DMS79 (cell line): ENCODE data around the gene PLCL2.
"Not testable (repeated sequence)": the region's sequence is repeated elsewhere in the genome, so short reads cannot be mapped to it uniquely, and the experiment has no call there.

Source experiments
- DNase-seq: peaks from one replicate; lab custom pipeline; 2025; lab: John Stamatoyannopoulos, UW

The PLCL2 gene

DNA sequence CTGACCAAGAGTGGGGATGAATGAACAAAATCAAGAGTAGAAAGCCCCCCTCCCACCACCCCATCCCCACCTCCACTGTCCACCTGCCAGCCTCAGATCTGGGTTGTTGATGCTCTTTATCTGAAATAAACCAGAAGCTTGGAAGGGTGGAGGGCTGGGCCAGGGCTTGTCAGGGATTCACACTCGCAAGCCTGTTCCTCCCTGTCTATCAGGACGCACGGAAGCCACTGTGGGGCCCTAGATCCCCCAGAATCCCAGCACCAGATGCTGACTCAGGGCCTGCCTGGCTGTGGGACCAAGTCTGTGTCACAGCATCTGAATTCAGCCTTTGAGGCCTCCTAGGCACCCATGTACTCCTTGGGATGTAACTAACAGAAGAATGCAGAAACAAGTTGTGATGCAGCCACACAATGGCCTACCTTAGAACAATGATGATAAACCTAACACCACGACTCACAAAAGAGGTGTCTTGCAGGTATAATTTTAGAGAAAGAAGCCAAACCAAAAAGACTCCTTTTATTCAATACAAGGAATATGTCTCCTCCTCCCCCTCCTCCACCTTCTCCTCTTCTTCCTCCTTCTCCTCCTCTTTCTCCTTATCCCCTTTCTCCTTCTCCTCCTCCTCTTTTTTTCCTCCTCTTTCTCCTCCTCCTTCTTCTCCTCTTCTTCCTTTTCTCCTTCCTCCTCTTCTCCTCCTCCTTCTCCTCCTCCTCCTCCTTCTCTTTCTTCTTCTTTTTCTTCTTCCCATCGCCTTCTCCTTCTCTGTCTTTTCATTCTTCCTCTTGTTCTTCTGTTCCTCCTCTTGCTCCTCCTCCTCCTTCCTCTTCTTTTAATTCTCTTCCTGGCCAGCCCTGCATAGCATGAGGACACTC lies 234.7 kb downstream of the PLCL2 start:
- DNase-seq = no peak

DNA sequence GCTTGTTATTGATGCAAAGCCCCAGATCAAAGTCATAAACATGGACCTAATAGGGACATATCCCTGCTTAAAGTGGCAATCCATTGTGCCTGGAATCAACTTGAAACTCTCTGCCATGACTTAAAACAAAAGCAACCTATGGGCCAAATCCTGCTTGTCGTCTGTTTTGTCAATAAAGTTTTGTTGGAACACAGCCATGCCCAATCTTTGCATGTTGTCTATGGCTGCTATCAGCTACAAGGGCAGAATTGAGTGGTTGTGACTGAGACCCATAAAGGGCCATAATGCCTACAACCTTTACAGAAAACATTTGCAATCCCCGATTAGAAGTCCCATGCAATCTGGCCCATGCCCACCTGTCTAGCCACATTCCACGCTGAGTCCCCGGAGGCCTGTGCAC lies 235.4 kb downstream of the PLCL2 start:
- no peak for DNase-seq

DNA sequence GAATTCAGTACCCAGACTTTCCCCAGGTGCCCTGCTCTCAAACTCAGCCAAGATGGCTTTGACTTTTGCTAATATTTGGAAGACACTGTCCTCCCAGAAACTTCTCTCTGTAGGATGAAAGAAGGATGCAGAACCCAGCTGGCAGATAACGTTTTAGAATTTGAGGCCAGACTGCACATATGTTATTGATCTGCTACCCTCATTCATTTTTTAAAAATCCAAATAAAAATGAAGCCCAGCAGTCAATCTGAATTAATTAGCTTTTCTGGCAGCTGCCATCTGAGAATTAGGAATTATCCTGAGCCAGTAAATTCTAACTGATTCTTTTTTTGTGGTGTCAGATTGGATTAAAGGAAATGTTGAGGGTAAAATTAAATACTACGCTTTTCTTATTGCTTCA lies 236.6 kb downstream of the PLCL2 start:
- no peak for DNase-seq

DNA sequence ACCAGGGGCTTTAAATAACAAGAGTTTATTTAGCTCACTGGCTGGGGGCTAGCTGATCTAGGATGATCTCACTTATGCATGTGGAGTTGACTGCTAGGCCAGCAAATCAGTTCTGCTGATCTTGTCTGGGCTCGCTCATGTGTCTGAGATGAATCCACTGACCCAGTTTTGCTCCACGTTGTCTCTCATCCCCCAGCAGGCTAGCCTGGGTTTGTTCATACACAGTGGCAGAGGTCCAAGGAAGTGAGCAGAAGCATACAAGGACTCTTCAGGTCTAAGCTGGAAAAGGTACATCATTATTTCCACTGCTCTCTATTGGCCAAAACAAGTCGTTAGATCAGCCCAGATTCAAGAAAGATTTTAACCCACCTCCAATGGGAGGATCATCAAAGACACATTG lies 238.0 kb downstream of the PLCL2 start:
- no peak for DNase-seq

DNA sequence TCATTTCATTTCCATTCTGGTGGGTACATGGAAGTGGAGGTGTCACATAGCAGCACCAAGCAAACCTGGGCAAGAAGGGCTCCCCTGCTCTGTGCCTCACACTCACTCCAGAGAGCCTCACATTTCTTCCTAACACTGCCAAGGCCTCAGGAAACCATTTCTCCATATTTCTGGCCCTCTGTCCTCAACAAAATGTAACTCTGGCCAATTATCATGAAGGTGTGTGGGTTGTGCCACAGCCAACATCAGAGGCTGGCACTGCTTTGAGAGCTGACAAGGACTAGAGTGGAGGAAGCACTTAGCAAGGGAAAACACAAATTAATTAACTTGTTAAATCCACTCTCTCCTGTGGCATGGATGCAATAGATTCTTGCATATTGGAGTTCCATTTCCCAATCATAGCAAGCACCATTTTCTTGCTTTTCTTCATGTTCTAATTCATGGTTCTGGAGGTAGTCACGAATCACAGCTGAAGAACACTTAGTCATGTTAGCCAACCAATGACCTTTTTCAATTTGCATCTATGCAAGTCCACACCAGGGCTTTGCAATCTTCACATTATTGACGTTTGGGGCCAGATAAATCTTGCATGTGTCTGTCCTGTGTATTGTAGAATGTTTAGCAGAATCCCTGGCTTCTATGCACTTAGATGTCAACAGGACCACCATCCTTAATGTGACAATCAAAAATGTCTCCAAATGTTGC lies 241.1 kb downstream of the PLCL2 start:
- DNase-seq = no peak

DNA sequence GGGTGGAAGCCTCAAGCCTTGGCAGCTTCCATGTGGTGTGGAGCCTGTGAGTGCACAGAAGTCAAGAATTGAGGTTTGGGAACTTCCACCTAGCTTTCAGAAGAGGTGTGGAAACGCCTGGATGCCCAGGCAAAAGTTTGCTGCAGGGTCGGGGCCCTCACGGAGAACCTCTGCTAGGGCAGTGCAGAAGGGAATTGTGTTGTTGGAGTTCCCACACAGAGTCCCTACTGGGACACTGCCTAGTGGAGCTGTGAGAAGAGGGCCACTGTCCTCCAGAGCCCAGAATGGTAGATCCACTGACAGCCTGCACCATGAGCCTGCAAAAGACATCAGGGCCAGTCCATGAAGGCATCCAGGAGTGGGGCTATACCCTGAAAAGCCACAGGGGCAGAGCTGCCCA lies 243.9 kb downstream of the PLCL2 start:
- DNase-seq = not testable (repeated sequence)

DNA sequence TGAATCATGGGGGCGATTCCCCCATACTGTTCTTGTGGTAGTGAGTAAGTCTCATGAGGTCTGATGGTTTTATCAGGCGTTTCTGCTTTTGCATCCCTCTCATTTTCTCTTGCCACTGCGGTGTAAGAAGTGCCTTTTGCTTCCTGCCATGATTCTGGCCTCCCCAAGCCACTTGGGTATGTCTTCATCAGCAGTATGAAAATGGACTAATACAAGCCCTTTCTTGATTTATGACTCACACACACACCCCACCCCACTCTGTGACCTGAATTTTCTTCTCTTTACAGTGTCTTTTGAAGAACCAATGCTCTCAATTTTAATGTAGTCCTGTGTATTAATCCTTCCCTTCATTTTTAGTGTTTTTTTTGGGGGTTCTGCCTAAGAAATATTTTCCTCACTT lies 244.8 kb downstream of the PLCL2 start:
- no peak for DNase-seq

DNA sequence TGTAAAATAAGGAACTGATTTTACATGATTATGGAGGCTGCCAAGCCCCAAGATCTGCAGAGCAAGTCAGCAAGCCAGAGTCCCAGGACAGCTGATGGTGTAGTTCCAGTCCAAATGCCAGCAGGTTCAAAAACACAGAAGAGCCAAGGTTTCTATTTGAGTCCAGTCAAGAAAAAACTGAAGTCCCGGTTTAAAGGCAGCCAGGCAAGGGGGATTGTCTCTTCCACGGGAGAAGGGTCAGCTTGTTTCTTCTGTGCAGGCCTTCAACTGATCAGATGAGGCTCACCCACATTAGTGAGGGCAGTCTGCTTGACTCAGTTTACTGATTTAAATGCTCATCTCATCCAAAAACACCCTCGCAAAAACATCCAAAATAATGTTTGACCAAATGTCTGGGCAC lies 246.2 kb downstream of the PLCL2 start:
- DNase-seq = no peak

DNA sequence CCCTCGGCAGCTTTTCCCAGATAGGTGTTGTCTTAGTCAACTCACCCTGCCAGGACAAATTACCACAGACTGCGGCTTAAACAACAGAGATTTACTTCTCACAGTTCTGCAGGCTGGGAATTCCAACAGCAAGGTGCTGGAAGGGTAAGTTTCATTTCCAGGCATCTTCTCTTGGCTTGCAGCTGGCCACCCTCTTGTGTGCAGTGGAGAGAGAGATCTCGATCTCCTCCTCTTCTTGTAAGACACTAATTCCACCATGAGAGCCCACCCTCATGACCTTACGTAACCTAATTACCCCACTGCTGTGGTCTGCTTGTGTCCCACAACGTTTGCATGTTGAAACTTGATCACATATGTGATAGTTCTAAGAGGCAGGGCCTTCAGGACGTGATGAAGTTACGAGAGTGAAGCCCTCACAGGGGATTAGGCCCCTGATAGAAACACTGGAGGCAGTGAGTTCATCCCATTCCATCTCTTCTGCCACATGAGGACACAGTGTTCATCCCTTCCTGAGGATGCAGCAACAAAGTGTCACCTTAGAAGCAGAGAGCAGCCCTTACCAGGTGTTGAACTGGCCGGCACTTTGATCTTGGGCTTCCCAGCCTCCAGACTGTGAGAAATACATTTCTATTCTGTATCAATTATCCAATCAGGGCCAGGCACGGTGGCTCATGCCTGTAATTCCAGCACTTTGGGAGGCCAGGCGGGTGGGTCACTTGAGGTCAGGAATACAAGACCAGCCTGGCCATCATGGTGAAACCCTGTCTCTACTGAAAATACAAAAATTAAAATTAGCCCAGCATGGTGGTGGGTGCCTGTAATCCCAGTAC lies 247.7 kb downstream of the PLCL2 start:
- DNase-seq = no peak

DNA sequence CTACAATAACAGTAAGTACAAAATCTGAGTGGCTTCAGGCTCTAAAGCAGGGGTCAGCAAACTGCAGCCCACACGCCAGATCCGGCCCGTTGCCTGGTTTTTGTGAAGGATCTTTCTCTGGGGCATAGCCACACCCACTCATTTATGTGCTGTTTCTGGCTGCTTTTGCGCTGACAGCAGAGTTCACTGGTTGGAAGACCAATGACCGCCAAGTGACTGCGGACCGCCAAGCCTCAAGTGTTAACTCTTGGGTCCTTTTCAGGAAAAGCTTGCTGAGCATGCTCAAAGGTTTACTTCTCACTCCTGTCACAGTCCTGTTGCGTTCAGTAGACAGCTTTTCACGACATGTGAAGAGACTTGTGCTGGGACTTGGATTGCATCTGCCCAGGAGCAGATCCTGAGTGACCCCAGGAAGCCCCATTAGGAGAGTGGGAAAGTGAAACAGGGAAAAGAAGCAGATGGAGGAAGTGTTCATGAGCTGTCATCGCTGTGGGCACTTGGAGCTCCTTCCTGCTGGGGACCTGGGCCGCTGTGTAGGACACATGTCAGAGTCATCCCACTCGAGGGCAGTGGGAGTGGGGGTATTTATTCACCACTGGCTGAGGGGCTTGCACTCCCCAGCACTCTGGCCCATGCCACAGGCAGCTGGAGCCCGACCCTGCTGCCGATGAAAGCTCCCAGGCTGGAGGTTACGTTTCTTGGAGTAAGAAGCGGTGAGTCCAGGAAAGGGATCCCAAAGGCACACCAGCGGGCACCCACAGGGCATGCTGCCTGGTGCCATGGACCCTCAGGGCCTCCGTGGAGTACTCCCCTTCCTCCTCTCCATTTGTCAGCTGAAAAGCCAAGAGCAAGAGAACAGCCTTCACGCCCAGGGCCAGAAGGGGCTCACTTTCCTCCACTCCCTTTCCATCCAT lies 249.1 kb downstream of the PLCL2 start:
- DNase-seq = no peak

DNA sequence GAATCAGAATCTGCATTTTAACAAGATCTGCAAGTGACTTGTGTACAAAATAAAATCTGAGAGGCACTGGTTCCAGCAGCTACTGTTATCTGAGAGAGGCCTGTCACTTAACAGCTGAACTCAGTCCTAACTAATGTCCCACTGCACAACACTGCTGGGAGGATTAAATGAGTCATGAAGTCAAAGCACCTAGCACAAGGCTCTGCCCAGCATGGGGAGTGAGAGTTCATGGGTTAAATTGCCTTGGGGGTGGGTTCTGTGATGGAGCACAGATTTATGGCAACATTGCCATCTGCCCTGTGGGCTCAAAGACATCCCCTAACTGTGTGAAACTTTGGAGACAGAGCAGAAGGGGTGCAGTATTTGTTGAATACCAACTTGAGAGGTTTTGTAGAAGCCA lies 250.9 kb downstream of the PLCL2 start:
- no peak for DNase-seq

DNA sequence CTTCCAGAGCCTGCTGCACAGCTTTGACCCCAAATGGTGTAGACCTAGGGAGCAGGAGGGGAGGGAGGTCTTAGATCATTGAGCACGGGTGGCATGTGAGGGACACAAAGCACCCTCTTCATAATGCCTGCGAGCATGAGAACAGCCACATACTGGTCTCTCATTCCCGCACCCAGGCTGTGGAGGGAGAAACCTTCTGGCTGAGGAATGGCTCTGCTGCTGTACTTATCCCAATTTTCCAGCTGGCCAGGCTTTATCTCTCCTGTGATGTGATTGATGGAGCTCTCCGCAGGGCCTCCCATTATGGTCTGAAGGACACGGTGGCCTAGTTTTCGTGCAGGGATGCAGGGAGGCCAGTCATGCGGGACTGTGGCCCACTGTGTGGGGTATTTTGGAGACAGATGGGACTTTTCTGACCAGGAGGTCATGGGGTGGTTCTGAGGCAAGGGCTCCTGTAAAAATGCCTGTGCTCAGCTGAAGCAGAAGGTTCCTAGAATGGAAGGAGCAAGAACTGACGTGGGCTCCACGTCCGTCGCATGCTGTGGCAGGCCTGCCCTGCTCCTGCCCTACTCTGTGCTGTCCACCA lies 251.5 kb downstream of the PLCL2 start:
- no peak for DNase-seq

DNA sequence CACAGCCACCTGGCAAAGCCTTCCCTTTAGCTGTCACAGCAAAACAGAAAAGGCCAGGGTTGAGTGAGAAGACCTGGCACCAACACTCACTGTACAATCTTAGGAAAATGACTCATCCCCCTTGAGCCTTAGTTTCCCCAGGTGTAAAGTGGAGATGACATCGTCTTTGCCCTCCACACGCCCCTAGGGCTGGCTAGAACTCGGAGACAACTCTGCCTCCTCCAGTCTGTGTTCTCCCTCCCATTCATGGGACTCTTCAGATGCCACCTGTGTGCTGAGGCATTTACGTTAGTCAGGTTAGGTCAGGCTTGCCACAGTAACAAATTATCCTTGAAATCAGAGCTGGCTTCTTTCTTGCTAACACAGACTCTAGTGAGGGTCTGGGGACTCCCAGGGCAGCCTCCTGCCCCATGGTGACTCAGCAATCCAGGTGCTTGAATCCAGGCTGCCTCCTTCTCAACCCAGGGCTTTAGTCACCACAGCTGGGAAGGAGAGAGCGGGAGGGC lies 252.6 kb downstream of the PLCL2 start:
- DNase-seq = no peak

DNA sequence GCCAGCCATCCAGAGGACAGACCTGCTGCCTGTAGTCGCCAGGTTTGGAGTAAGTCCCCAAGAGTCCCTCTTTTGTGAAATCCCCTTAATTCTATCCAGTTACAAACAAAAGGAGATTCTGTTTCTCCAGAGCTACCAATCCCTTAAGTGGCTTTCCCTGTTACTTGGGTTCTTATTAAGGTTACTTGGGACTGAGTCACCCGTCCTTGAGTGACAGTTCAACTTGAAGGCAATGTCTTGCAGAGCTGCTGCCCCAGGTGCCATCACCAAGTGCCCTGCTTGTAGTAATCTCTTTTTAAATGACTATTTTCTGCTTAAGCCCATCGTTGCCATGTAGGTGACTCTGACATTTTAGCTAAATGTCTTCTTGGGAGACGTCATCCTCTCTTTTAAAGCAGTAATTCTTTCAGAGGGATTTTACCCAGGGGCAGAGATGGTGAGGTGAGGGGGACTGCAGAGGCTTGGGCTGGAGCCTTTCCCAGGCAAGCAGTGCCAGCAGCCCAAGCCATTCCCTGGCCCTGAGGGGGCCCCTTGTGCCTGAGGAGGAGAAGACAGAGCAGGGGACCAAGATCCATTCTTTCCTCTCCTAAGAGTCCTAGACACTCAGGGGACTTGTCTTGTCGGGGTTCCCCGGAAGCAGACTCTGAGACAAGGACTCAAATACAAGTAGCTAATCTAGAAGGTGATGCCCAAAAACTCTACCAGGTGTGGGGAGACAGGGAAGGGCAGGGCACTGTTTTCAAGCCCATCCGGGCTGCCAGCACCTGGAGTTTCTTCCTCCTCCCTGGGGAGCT lies 253.7 kb downstream of the PLCL2 start:
- DNase-seq = no peak
